Spleen (tissue), 7 donors: ENCODE results near the gene TAS1R3.

Experiments
- CTCF ChIP-seq, 11 experiments: fragments of 200-600 bp in 7 of 11; fragments of 450-650 bp in 4 of 11; sonication (generic) in 4 of 11; IDR thresholded peaks in 8 of 11; conservative IDR thresholded peaks in 3 of 11; 1 replicate in 7 of 11; 2 replicates in 4 of 11; pipeline versions ENCODE4 v1.4.0 to v1.8.0; 2016 to 2021; ENCODE audit warnings: antibody characterized with exemption in 11 of 11, inconsistent platforms in 4 of 11, mild to moderate bottlenecking in 1 of 11
- POLR2AphosphoS5 ChIP-seq, 3 donors: sonication (generic); formaldehyde crosslinking; IDR thresholded peaks; one replicate each; pipeline ENCODE4 v1.5.1; 2017; ENCODE audit warnings: antibody characterized with exemption in 3 of 3
- donor health status: DM: no; HTN: no; CAD: no; lungs with moderate emphysema.
- donor health status: DM: no; HTN: no; CAD: no.
- donor health status: DM: no; HTN: no; CAD: no.

- TF ChIP-seq CTCF (IDR thresholded peaks at IDR 0.05 in 8 of 11, conservative IDR thresholded peaks at IDR 0.05 in 3 of 11) (no peak), POLR2AphosphoS5 (IDR thresholded peaks at IDR 0.05) (no peak)
Measured at GRCh38 chr1:1292442-1292779, 38.7 kb upstream of the TAS1R3 start.
